Upper lobe of left lung (tissue), 6 donors: ENCODE measurements around the gene UNC13B. TPM values are rescaled to one million over a fixed set of nuclear protein-coding genes. Genes with fewer than 3 reads are reported as not detected.

Source experiments
- ATAC-seq, 2 donors: fragments of 200-7000 bp; cut with Tn5 transposase; one replicate each; pipeline ENCODE4 v1.9.1; 2022; ENCODE audit warnings: mild to moderate bottlenecking in 2 of 2, moderate library complexity in 2 of 2; ENCODE audit not compliant: low FRiP score in 2 of 2
- DNase-seq, 2 donors: peaks; one replicate each; pipeline ENCODE4 v3.0.0-alpha.2; 2019 to 2020
- H3K27ac ChIP-seq, 4 donors: fragments of 200-600 bp; sonication (generic); one replicate each; pipeline ENCODE4 v1.5.1; 2016 to 2019
- H3K27me3 ChIP-seq, 4 donors: fragments of 200-600 bp; sonication (generic); one replicate each; pipeline ENCODE4 v1.5.1; 2017 to 2019
- H3K36me3 ChIP-seq, 4 donors: fragments of 200-600 bp; sonication (generic); one replicate each; pipeline ENCODE4 v1.5.1; 2016 to 2019
- H3K4me1 ChIP-seq, 4 donors: fragments of 200-600 bp; sonication (generic); one replicate each; pipeline ENCODE4 v1.5.1; 2018 to 2019
- H3K4me3 ChIP-seq, 4 donors: fragments of 200-600 bp; sonication (generic); one replicate each; pipeline ENCODE4 v1.5.1; 2017 to 2019; ENCODE audit warnings: mild to moderate bottlenecking in 2 of 4, moderate library complexity in 1 of 4
- H3K9me3 ChIP-seq, 4 donors: fragments of 200-600 bp; sonication (generic); one replicate each; pipeline ENCODE4 v1.5.1; 2018 to 2019
- EP300 ChIP-seq, 4 donors: sonication (generic); formaldehyde crosslinking; IDR thresholded peaks; one replicate each; pipeline ENCODE4 v1.5.1; 2017; ENCODE audit warnings: antibody characterized with exemption in 4 of 4, control low read depth in 2 of 4
- POLR2A ChIP-seq, 4 donors: fragments of 450-650 bp; IDR thresholded peaks; one replicate each; pipeline ENCODE4 v1.5.1; 2016 to 2017; ENCODE audit warnings: antibody characterized with exemption in 4 of 4, mild to moderate bottlenecking in 2 of 4
- POLR2AphosphoS5 ChIP-seq, 2 donors: sonication (generic); formaldehyde crosslinking; IDR thresholded peaks; one replicate each; pipeline ENCODE4 v1.5.1; 2017; ENCODE audit warnings: antibody characterized with exemption in 2 of 2
- WGBS, 2 donors: methylation state at CpG; one replicate each; pipeline ENCODE4 v1.1.5; 2017 to 2018; 5-methylcytosine and 5-hydroxymethylcytosine counted together
- total RNA-seq, 6 donors: library from RNA; depleted of rRNA in 4 of 6; stranded (reverse); fragments of >200 nt in 4 of 6; gene quantifications; one replicate each; pipeline versions ENCODE4 v1.1.0 to v1.2.1, GENCODE V29; 2016 to 2021
- TF ChIP-seq, protein P1 (sequence below), 6 experiments: fragments of 450-650 bp in 4 of 6; fragments of 200-600 bp in 2 of 6; sonication (generic) in 2 of 6; IDR thresholded peaks; one replicate each; pipeline ENCODE4 v1.5.1; 2016 to 2019; ENCODE audit warnings: antibody characterized with exemption in 6 of 6
- donor health status: DM: no; HTN: no; CAD: no; lungs with moderate emphysema.
- donor health status: DM: no; HTN: yes; CAD: no; lungs with severe emphysema.

UNC13B gene
- total RNA-seq, 6 donors from 2014 or later, result 68.3 to 300 (median 151) TPM

DNA sequence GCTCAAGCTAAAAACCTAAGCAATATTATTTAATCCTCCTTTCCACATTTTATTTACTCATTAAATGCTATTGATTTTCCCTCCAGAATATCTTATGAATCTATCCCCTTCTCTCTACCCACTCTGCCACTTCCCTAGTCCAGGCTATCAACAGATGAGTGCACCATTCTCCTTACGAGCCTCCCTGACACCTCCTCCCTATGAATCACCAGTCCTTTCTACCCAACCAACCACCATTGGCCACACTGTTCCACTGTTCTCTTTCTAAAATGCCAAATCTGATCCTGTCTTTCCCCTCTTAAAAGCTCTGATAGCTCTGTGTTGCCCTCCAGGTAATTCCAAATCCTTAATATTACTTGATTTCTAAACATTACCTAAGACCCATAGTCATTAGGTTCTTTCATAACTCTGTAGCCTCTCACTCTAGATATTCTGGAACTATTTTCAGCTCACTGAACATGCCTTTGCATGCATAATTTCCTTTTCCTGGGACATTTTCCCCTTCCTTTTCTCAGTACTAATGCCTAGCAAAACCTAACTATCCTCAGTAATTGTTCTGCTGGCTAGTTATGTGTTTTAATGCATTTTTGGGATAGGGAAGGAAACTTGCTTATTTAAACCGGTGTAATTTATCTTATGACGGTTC is 126.3 kb downstream of the UNC13B start:
- no peak for DNase-seq
- no peak overlapping the region for H3K27ac ChIP-seq
- 88 to 95% methylated on average over 3 of the region's 3 CpGs for WGBS, 2 donors
- no peak for ATAC-seq
- H3K36me3 ChIP-seq, result no peaks in the 10 kb centered on the region
- H3K4me1 ChIP-seq, result peaks cover 0 to 4% (median 2%) of the 10 kb centered on the region in 4 donors
- TF ChIP-seq POLR2A (IDR thresholded peaks at IDR 0.05) (no peak), POLR2AphosphoS5 (IDR thresholded peaks at IDR 0.05) (no peak), EP300 (IDR thresholded peaks at IDR 0.05) (no peak)
- TF ChIP-seq, protein P1, sequence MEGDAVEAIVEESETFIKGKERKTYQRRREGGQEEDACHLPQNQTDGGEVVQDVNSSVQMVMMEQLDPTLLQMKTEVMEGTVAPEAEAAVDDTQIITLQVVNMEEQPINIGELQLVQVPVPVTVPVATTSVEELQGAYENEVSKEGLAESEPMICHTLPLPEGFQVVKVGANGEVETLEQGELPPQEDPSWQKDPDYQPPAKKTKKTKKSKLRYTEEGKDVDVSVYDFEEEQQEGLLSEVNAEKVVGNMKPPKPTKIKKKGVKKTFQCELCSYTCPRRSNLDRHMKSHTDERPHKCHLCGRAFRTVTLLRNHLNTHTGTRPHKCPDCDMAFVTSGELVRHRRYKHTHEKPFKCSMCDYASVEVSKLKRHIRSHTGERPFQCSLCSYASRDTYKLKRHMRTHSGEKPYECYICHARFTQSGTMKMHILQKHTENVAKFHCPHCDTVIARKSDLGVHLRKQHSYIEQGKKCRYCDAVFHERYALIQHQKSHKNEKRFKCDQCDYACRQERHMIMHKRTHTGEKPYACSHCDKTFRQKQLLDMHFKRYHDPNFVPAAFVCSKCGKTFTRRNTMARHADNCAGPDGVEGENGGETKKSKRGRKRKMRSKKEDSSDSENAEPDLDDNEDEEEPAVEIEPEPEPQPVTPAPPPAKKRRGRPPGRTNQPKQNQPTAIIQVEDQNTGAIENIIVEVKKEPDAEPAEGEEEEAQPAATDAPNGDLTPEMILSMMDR (IDR thresholded peaks at IDR 0.05), result no peak
- no peak overlapping the region for H3K4me3 ChIP-seq
- no peaks in the 10 kb centered on the region for H3K27me3 ChIP-seq
- H3K9me3 ChIP-seq, result no peaks in the 10 kb centered on the region

DNA sequence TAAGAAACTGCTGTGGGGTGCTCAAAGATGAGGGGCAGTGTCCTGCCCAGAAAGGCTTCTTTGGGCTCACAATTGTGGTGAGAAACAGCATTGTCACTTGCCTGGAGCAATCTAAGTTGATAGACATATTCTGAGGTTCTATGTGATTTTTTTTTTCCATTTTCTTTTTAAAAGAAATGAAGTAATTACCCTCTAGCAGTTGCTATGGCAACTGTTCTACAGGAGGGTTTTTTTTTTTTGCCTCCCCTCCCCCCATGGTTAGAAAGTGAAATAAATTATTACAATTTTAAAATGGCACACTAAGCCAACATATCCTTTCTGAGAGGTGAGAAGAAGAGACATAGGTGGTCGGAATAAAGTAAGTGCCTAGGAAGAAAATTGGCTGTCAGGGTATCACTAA is 127.0 kb downstream of the UNC13B start:
- WGBS, 2 donors, result 87 to 93% methylated on average over 1 of the region's 1 CpG
- Histone ChIP-seq H3K9me3 (no peaks in the 10 kb centered on the region), H3K4me3 (no peak overlapping the region), H3K27me3 (no peaks in the 10 kb centered on the region), H3K4me1 (peaks cover 0 to 5% (median 4%) of the 10 kb centered on the region in 4 donors), H3K27ac (no peak overlapping the region), H3K36me3 (no peaks in the 10 kb centered on the region)
- no peak for ATAC-seq
- DNase-seq, result no peak
- TF ChIP-seq, protein P1 (IDR thresholded peaks at IDR 0.05), result no peak
- TF ChIP-seq POLR2AphosphoS5 (IDR thresholded peaks at IDR 0.05) (no peak), EP300 (IDR thresholded peaks at IDR 0.05) (no peak), POLR2A (IDR thresholded peaks at IDR 0.05) (no peak)

DNA sequence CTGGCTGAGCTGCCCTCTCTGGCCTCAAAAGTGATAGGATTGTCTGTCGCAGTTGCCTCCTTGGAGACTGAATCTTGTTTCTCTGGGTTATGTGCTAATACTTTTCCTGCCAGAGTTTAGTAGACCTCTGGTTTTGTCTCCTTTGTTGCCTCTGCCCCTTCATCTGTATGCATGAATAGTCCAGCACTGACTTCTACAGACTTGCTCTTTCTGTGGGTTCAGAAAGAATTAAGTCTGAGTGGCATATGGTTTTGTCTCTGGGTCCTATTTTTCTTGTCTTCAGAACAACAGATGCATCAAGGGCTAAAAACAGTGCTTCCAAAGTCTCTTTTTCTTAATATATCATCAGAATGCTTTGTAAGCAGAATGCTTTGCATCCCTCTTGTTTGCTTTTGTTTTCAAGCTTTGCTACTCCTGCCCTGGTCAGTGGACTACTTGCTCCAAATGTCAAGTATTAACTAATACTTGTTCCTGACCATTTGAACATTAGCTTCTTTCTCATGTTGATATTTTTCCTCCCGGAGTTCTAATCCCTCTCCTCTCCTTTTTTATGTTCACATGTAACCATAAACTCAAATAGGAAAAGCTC is 131.7 kb downstream of the UNC13B start:
- no peak for DNase-seq
- H3K27ac ChIP-seq, result peak overlapping the region in 1 of 4 donors; percentile 8
- H3K4me3 ChIP-seq, result no peak overlapping the region
- no peaks in the 10 kb centered on the region for H3K27me3 ChIP-seq
- peaks cover 0 to 6% (median 0%) of the 10 kb centered on the region in 4 donors for H3K36me3 ChIP-seq
- TF ChIP-seq EP300 (IDR thresholded peaks at IDR 0.05) (no peak), POLR2A (IDR thresholded peaks at IDR 0.05) (no peak), POLR2AphosphoS5 (IDR thresholded peaks at IDR 0.05) (no peak)
- TF ChIP-seq, protein P1 (IDR thresholded peaks at IDR 0.05), result no peak
- ATAC-seq, result no peak
- WGBS, 2 donors, result 73 to 79% methylated on average over 2 of the region's 2 CpGs
- no peaks in the 10 kb centered on the region for H3K9me3 ChIP-seq
- peaks cover 0 to 5% (median 4%) of the 10 kb centered on the region in 4 donors for H3K4me1 ChIP-seq

DNA sequence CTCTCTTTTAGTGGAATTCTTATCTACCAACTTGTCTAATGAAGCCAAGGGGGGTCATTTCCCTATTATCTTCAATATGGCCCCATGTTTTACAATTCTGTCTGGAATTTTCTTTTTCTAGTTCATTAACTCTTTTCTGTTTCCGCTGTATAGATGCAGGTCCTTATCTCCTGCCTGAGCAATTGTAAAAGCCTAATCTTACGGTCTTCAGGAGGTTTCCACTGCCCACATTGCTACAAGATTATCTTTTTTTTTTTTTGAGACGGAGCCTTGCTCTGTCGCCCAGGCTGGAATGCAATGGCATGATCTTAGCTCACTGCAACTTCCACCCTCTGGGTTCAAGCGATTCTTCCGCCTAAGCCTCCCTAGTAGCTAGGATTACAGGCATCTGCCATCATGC is 132.3 kb downstream of the UNC13B start:
- no peak overlapping the region for H3K27ac ChIP-seq
- H3K36me3 ChIP-seq, result peaks cover 0 to 7% (median 0%) of the 10 kb centered on the region in 4 donors
- H3K9me3 ChIP-seq, result no peaks in the 10 kb centered on the region
- ATAC-seq (no peak), DNase-seq (no peak)
- 93 to 95% methylated on average over 6 of the region's 6 CpGs for WGBS, 2 donors
- TF ChIP-seq, protein P1 (IDR thresholded peaks at IDR 0.05), result no peak
- TF ChIP-seq POLR2A (IDR thresholded peaks at IDR 0.05), result no peak
- no peak for TF ChIP-seq EP300 (IDR thresholded peaks at IDR 0.05)
- TF ChIP-seq POLR2AphosphoS5 (IDR thresholded peaks at IDR 0.05), result no peak
- no peak overlapping the region for H3K4me3 ChIP-seq
- no peaks in the 10 kb centered on the region for H3K27me3 ChIP-seq
- H3K4me1 ChIP-seq, result peaks cover 0 to 5% (median 4%) of the 10 kb centered on the region in 4 donors
